Esophagus squamous epithelium (tissue), 4 donors: ENCODE measurements around the gene MYO1C.

ENCODE experiments used
- CTCF ChIP-seq, 6 experiments: fragments of 450-650 bp in 4 of 6; fragments of 200-600 bp in 2 of 6; sonication (generic) in 2 of 6; IDR thresholded peaks; one replicate each; pipeline ENCODE4 v1.5.1; 2016 to 2019; ENCODE audit warnings: antibody characterized with exemption in 6 of 6, mild to moderate bottlenecking in 4 of 6, moderate library complexity in 4 of 6
- POLR2A ChIP-seq, 4 donors: fragments of 450-650 bp; IDR thresholded peaks; one replicate each; pipeline ENCODE4 v1.6.1; 2017; ENCODE audit warnings: antibody characterized with exemption in 4 of 4, mild to moderate bottlenecking in 4 of 4, moderate library complexity in 3 of 4

DNA sequence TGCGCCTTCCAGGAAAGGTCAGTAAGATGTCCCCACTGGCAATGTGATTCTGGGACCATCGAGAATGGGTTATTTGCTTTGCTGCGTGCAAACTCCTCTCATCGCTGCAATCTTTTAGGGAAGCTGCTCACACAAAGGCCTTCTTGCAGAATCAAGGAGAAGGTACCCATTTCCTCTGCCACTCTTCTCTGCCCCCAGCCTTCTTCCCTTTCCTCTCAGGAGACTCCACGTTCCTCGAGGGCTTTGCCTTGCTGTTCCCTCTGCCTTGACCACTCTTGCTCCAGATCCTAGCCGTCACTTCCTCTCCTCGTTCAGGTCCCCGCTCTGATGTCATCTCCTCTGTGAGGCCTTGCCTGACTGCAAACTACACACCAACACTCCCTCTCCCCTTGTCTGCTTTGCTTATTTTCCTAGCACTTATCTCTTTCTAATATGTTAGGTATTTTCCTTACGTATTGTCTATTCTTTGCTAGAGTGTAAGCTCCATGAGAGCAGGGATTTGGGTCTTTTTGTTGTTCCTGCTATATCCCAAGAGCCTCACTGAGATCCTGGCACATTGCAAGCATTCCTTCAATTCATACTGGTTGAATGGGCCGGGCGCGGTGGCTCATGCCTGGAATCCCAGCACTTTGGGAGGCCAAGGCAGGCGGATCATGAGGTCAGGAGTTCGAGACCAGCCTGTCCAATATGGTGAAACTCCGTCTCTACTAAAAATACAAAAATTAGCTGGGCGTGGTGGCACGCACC, 31.1 kb downstream of the MYO1C start:
- TF ChIP-seq CTCF (IDR thresholded peaks at IDR 0.05) (no peak), POLR2A (IDR thresholded peaks at IDR 0.05) (no peak)
